Adrenal gland (tissue), 5 donors: ENCODE results near the gene TNIP2.

Experiments
- POLR2A ChIP-seq, 2 donors: fragments of 450-650 bp; IDR thresholded peaks; one replicate each; pipeline ENCODE4 v1.6.1; 2017; ENCODE audit warnings: antibody characterized with exemption in 2 of 2, mild to moderate bottlenecking in 2 of 2, moderate library complexity in 1 of 2
- TF ChIP-seq, protein P1 (sequence below), 6 experiments: fragments of 450-650 bp in 4 of 6; fragments of 200-600 bp in 2 of 6; sonication (generic) in 1 of 6; IDR thresholded peaks; 1 replicate in 5 of 6; 2 replicates in 1 of 6; pipeline versions ENCODE4 v1.5.1 to v1.8.0; 2016 to 2021; ENCODE audit warnings: antibody characterized with exemption in 6 of 6, mild to moderate bottlenecking in 2 of 6, moderate library complexity in 1 of 6
- donor health status: DM: no; HTN: no; CAD: no.

DNA sequence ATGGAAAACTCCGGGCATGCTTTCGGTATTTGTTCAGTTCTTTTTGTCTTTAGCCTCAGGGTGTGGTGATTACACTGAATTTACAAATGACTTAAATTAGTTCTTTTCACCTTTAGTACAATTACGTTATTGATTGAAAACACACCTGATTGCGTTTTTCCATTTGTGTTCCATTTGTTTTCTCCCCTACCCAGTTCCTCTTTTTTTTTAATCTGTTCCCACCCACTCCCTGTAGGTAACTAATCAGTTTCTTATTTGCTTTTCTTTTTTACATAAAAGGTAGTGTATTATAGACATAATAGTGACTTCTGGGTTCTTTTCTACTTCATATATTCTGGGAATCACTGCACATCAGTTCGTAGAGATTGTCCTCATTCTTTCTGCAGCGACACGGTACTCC is 53.4 kb downstream of the TNIP2 start:
- TF ChIP-seq, protein P1, sequence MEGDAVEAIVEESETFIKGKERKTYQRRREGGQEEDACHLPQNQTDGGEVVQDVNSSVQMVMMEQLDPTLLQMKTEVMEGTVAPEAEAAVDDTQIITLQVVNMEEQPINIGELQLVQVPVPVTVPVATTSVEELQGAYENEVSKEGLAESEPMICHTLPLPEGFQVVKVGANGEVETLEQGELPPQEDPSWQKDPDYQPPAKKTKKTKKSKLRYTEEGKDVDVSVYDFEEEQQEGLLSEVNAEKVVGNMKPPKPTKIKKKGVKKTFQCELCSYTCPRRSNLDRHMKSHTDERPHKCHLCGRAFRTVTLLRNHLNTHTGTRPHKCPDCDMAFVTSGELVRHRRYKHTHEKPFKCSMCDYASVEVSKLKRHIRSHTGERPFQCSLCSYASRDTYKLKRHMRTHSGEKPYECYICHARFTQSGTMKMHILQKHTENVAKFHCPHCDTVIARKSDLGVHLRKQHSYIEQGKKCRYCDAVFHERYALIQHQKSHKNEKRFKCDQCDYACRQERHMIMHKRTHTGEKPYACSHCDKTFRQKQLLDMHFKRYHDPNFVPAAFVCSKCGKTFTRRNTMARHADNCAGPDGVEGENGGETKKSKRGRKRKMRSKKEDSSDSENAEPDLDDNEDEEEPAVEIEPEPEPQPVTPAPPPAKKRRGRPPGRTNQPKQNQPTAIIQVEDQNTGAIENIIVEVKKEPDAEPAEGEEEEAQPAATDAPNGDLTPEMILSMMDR (IDR thresholded peaks at IDR 0.05): no peak
- TF ChIP-seq POLR2A (IDR thresholded peaks at IDR 0.05): no peak
